Posterior cingulate gyrus (tissue), 11 donors: ENCODE measurements around the gene SLC39A10.
A peak's percentile ranks its signal among the peaks of the same experiment; 100 is the strongest.
"Not testable (repeated sequence)": the region's sequence is repeated elsewhere in the genome, so short reads cannot be mapped to it uniquely, and the experiment has no call there.

Experiments used
- DNase-seq, 10 donors: peaks; one replicate each; pipeline versions ENCODE4 v3.0.0 to v3.0.0-alpha.2; 2020 to 2021; ENCODE audit warnings: mixed read lengths in 3 of 10
- intact Hi-C: fragments of 100-400 bp; cut with DNase I; formaldehyde crosslinking; loops from one replicate; pipeline ENCODE4 v1.15.1; 2023

The SLC39A10 gene

DNA sequence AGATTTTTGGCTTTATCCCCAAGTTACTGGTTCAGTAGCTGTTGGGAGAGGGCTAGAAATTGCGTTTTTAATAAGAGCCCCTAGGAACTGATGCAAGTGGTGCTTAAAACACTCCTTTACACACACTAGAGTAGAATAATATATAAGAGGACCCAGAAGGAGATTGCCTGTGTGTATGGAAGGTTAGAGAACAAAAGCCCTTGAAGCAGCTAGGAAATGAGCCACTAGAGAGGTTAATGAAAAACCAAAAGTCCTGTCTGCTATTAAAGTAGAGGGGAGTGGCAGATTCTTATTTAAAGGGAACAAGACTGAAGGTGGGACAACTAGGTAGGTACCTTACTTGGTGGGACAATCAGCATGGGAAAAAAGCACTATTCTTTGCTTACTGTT is 14.4 kb upstream of the SLC39A10 start:
- intact Hi-C loops, result no loop called here
- DNase-seq, result no peak

DNA sequence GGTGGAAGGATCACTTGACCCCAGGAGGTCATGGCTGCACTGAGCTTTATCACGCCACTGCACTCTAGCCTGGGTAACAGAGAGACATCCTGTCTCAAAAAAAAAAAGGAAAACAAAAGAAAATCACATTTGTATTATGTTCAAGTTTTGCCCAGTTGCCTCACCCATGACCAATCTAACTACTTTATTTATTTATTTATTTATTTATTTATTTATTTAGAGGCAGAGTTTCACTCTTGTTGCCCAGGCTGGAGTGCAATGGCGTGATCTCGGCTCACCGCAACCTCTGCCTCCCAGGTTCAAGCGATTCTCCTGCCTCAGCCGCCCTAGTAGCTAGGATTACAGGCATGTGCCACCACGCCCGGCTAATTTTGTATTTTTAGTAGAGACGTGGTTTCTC is 12.3 kb upstream of the SLC39A10 start:
- not testable (repeated sequence) for DNase-seq

DNA sequence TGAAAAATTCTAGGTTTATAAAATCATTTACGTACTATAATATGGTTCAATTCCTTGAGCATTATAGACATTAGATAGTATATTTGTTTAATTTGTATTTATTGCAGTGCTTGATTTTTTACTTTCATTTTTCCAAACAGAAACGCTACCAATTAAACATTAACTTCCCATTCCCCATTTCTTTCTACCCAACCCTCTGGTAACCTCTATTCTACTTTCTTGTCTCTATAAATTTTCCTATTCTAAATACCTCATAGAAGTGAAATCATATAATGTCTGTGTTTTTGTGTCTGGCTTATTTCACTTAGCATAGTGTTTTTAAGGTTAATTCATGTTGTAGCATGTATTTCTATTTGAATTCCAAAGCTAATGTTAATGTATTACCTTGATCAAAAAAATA is 11.6 kb upstream of the SLC39A10 start:
- no peak for DNase-seq
- intact Hi-C loops, result no loop called here

More for the DNA sequence above, 12.3 kb upstream of the SLC39A10 start:
- intact Hi-C loops, result not testable (repeated sequence)

DNA sequence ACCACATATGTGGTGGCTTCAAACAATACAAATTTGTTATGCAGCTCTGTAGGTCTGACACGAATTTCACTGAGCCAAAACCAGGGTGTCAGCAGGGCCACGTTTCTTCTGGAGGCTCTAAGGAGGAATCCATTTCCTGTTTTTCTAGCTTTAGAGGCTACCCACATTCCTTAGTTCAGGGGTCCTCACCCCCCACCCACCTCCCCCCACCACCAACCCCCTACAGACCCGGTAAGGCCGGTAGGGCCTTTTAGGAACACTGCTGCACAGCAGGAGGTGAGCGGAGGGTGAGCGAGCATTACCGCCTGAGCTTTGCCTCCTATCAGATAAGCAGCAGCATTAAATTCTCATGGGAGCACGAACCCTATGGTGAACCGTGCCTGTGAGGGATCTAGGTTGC is 10.6 kb upstream of the SLC39A10 start:
- no peak for DNase-seq
- intact Hi-C loops, result no loop called here

DNA sequence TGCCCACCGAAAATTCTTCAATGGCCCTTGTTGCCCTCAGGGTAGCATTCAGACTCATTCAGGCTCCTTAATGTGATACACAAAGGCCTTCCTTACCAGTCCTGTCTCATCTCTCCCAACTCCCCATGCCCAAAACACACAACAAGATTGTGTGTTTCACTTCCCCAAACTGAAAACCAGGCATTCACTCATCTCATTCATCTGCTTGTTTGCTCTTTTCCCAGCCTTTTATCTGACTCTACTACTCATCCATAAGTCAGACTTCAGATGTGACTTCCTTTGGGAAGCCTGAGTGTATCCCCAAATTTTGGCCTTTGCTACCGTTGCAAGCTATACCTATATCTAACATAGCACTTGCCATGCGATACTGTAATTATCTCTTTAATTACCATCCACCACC is 9.7 kb upstream of the SLC39A10 start:
- no peak for DNase-seq
- intact Hi-C loops, result no loop called here

DNA sequence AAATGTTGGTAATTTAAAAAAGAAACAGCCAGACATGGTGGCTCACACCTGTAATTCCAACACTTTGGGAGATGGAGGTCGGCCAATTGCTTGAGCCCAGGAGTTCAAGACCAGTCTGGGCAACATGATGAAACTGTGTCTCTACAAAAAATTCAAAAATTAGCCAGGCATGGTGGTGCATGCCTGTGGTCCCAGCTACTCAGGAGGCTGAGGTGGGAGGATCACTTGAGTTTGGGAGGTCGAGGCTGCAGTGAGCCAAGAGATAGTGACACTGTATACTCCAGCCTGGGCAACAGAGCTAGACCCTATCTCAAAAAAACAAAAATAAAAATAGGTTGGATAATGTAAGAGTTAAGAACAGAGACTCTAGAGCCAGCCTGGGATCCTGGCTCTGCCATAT is 8.7 kb upstream of the SLC39A10 start:
- DNase-seq, intact Hi-C loops: not testable (repeated sequence)

DNA sequence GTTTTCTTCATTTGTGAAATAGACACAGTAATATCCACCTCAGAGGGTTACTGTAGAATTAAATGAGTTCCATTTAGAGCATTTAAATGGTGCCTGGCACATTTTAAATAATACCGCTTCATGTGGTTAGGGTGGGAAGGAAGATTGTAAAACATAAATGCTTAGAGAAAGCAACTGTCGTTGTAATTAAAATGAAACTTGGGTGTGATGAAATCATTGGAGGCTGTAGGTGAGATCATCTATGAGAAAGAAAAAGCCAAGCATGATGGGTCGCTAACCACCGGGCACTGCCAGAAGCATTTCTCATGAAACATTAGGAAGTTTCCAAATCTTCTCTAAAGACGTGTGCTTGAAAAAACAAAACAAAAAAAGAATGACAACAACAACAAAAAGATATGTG is 8.2 kb upstream of the SLC39A10 start:
- DNase-seq, result no peak
- intact Hi-C loops, result no loop called here

DNA sequence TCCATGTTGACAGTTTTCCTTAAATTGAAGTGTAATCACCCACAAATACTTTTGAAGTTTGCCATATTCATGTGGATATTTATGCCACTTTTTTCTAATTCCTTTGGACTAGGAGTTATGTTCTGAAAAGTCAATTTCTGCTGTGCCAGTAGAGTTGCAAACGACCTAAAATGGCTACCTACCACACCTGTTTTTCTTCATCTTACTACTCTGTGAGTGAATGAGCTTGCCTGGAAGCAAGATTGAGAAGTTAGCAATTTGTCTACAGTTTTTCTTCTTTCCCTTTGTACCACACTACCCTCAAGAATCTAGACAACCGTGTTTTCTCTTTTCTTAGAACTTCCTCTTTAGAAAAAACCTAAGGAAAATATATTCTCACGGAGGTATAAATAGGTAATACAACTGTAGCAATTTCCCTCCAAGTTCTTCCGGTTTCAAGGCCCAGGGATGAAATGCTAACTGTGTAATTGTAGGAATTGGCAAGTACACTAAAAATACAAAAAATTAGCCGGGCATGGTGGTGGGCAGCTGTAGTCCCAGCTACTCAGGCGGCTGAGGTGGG is 7.3 kb upstream of the SLC39A10 start:
- no peak for DNase-seq
- intact Hi-C loops, result no loop called here

DNA sequence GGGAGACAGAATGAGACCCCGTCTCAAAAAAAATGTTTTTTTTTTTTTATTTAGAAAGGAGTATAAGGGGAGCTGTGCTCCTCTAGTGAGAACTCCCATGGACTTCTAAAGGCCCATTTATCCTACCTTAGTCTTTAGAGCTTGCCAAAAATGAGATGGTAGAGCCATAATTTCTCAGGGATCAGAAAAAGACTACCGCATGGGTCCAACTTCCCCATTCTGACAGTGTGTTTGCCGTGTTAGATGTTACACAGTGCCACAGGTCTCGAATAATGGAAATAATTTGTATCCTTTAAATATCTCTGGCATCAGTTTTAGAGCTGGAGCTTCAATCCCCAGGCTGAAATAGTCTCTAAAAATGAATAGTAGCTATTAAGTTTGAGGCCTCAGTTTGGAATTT is 6.0 kb upstream of the SLC39A10 start:
- DNase-seq, result no peak
- intact Hi-C loops, result no loop called here

DNA sequence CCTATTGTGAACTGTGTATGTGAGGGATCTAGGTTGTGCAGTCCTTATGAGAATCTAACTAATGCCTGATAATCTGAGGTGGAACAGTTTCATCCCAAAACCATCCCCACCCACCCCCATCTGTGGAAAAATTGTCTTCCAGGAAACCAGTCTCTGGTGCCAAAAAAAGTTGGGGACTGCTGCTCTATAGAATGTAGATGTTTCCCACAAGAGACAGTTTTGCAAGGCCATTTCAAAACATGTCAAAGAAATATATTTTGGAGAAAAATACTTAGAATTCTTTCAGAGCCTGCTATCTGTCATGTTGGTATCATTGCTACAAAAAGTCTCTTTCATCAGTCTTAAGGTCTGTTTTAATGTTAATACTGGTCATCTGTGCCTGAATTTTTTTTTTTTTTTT is 4.1 kb upstream of the SLC39A10 start:
- DNase-seq, result no peak
- intact Hi-C loops, result no loop called here

DNA sequence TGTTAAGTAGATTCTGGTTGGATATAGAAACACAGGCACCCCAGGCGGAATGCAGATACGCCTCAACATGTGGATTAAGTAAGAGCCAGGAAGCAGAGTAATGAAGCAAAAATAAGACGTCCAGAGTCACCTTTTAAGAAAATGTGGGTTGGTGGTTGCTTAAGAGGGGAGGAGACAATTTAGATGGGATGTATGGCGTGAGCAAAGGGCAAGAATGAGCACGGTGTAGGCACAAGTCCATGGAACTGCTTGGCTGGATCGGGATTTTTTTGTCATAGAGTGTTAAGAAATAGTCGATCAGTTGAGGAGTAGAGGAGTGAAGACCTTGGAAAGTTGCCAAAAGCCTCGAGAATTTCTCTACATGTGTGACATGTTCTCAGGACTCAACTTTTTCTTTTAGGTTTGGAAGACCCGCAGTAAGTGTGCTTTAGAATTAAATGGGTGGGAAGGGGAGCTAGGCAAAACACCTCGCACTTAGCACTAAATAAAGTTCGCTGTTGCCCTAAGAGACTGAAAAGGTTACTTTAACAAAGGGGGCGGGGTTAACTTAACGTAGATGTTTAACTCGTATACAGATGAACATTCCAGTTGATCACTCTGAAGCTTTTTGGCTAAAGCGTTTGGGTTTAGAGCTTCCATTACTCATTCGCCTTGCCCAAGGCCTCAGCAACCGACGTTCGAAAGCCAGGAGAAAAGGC is 716 bp upstream of the SLC39A10 start:
- no peak for DNase-seq
- intact Hi-C loops, result no loop called here

DNA sequence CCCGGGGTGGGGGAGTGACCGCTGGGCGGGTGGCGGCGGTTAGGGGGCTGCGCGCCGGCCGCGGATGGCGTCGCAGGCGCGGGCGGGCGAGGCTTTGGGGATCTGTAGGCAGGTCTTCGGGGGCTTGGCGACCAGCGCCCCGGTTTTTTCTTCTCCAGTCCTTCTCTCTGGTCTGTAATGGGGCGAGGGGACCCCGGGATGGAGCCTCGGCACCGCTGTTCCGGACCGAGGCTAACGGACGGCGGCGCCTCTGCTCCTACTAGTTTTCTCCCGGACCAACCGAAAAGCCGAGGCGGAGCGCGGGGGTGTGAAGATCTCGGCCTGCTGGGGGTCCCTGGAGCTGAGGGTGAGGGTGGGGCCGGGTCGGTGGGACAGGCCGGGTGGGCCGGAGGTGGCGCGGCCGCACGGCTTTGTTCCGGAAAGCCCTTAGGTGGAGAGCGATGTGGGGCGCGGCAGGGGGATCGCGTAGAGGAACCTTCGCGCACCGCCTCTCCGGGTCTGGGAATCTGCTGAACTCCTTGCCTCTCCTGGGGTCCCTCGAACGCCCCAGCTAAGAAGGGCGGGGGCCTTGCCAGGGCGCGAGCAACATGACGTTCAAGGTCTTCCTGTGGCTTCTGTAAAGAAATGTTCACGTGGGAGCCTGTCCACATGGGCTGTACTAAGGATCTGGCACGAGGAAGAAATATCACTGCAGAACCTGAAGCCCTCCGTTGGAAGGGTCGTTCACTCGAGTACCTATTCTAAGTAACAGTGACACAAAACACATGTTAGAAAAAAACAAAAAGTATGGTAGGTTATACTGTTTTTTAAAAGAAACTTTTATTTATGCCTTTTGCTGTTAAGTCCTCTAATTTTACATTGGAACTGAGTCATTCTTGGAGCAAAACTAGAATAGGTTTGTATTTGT is 861 bp downstream of the SLC39A10 start:
- peak; percentile 39 to 91 (median 46) for DNase-seq
- intact Hi-C loops, result no loop called here

DNA sequence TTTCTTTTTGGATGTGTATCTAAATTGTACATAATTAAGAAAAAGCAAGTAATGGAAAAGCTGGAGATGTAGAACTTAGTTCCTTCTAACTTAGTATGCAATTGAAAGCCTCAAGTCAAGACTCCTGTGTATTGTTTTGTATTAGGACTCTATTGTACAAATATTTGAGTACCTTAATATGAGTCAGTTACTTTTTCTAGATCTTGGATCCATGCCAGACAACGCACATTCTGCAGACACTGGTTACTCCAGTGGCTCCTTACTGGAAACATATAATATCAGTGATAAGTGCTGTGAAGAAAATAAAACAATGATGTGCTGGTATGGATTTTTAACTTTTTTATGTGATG is 1.5 kb downstream of the SLC39A10 start:
- intact Hi-C loops, result no loop called here
- DNase-seq, result no peak

DNA sequence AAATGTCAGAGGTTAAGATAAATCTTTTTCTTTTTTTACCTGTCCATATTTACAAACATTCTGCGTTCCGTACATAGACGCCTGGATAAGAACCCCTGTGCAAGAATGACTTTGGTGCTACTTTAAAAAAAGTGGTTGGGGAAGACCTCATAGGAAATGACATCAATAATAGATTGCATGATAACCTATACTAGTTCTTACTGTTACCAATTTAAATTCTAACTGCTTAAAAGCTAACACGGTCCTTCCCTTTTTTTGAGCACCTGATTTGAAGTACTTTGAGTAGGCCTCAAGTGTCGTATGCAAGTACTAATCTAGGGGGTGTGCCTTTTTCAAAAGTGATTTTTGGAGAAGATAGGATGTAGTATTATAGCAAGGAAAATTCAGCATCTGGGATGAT is 2.1 kb downstream of the SLC39A10 start:
- intact Hi-C loops, result no loop called here
- DNase-seq, result no peak

DNA sequence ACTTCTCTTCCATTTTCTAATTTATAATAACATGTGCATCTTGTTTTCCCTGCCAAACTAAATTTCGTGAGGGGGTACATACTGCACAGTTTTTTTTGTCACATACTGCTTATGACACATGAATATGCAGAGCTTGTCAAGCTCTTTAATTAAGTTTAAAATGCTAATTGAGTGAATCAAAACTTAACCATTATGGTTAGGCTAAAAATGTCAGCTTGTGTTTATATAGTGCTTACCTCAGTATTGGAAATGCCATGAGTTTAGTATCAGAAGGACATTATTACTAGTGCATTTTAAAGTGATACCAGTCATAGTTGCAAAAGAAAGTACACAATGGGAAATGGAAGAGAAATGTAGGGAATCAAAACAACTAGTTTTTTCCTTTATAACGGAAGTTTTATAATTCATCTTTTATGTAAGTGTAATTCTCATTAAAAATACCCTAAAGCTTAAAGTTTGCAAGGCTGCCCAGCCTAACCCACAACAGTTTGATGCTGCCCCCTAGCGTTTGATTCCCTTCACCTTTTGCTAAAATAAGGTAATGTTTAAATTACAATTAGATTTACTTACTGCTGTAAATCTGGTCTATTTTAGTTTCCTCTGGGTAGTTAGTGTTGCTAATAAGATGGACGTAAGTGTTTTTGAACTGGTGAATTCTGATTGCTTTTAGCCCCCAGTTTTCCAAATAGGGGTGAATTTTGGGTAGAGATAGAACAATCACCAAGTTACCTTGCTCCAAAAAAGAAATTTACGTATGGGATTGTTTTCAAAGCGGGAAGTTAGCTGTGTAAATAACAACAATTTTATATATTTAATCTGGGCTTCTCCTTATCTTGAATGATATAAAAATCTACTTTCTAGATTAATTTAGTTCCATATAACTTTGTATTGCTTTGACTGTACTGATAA is 3.2 kb downstream of the SLC39A10 start:
- DNase-seq, result peak in 7 of 10 donors; percentile 46 to 89 (median 68)
- intact Hi-C loops, result loop anchor here (1.0 to 5.0 kb wide), 2 partner anchors 84 to 407 kb away; partner anchors contain the start of gene DNAH7

DNA sequence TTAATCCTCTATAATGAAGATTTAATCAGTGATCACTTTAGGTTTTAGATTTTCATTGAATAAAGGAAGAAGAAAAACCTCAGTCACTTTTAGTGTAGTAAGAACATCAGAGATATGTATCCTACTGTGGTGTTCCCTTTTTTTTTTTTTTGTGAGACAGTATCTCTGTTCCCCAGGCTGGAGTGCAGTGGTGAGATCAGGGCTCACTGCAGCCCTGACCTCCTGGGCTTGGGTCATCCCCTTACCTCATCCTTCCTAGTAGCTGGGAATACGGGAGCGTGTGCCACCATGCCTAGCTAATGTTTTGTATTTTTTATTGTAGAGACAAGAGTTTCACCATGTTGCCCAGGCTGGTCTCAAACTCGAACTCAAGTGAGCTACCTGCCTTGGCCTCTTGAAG is 5.1 kb downstream of the SLC39A10 start:
- intact Hi-C loops, result loop anchor here (5.0 kb wide), 1 partner anchor 405 kb away; the partner anchor contains the start of gene DNAH7
- DNase-seq, result no peak

DNA sequence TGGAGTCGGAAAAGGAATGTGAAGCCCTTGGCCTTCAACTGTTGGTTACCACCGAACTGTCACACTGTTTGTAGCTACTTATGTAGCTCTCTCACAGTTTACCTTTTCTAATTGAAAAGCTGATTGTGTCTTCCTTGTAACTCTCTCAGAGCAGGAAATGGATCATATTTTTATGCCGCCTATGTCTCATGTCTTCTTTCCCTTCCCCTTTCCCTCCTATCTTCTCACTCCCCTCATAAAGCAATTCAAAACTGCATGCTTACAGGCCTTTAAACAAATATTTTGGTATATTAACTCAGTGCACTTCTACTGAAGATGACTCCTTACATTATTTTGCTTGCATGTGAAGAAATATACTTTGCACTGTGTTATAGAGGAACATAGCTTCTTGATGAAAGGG is 6.0 kb downstream of the SLC39A10 start:
- DNase-seq, result no peak
- intact Hi-C loops, result loop anchor here (5.0 kb wide), 1 partner anchor 404 kb away; the partner anchor contains the start of gene DNAH7

DNA sequence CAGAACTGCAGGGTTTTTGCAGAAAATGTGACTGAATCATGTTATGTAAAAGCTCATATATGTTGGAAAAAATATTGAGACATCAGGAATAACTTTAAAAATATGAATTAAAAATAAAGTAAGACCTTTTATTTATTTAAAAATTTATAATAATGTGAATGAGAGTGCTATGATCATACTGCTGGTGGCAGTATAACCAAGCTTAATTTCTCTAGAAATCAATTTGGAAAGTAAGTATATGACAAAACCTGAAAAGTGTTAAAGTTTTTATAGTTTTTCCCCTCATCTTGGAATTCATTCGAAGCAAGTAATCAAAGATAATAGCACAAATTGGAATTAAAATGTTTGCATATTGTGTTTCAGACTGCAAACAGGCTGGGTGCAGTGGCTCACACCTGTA is 7.5 kb downstream of the SLC39A10 start:
- intact Hi-C loops, result loop anchor here (5.0 kb wide), 1 partner anchor 403 kb away; the partner anchor contains the start of gene DNAH7
- DNase-seq, result no peak

DNA sequence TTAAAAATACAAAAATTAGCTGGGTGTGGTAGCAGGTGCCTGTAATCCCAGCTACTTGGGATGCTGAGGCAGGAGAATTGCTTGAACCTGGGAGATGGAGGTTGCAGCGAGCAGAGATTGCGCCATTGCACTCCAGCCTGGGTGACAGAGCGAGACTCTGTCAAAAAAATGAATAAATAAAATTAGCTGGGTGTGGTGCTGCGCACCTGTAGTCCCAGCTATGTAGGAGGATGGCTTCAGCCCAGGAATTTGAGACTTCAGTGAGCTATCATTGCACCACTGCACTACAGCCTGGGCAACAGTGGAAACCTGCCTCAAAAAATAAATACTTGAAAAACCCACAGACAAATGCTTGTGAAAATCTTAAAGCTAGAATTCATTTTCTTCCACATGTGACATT is 8.1 kb downstream of the SLC39A10 start:
- peak in 1 of 10 donors; percentile 27 for DNase-seq
- intact Hi-C loops, result not testable (repeated sequence)

DNA sequence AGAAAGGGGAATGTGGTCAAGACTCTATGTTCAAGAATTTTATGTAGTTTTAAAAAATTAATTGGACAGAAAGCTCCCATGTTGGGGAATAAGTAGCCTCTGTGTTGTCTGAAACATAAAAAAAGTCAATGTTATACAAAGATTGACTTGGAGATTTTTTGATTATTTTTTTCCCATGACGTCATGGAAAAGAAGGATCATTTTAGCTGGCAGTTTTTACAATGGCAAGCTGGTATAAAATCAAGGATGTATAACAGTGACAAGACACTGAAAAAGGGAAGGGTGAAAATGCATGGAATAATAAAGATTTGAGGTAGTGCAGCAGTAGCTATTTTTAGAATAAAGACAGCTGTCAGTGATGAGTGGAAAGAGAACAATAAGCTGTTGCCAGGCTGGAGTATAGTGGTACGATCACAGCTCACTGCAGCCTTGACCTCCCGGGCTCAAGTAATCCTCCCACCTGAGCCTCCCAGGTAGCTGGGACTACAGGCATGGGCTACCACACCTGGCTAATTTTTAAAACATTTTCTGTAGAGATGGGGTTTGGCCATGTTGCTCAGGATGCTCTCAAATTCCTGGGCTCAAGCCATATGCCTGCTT is 9.2 kb downstream of the SLC39A10 start:
- DNase-seq, result no peak
- intact Hi-C loops, result no loop called here
